ENCODE results near the gene MPND.

Gene MPND

DNA sequence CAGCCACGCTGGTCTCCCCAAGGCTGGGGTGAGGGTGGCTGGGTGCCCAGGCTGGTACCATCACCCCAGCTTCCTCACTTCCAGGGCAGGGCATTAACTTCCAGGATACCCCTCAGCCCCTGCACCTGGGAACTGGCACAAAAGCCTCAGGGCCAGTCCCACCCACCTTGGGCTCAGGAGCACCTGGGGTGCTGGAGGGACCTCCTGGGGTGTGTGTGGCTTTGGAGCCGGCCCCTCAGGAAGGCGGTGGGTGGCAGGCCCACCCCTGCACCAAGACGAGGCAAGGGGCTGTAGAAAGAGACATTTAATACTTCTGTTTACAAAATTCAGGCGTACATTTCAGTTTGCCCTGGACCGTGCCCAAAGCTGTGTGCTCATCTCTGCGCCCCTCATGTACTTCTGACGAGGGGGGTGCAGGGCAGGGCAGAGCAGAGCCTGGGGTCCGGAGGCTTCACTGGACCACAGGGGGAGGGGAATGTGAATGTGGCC is 16.8 kb downstream of the MPND start:
- TF ChIP-seq, protein P1, sequence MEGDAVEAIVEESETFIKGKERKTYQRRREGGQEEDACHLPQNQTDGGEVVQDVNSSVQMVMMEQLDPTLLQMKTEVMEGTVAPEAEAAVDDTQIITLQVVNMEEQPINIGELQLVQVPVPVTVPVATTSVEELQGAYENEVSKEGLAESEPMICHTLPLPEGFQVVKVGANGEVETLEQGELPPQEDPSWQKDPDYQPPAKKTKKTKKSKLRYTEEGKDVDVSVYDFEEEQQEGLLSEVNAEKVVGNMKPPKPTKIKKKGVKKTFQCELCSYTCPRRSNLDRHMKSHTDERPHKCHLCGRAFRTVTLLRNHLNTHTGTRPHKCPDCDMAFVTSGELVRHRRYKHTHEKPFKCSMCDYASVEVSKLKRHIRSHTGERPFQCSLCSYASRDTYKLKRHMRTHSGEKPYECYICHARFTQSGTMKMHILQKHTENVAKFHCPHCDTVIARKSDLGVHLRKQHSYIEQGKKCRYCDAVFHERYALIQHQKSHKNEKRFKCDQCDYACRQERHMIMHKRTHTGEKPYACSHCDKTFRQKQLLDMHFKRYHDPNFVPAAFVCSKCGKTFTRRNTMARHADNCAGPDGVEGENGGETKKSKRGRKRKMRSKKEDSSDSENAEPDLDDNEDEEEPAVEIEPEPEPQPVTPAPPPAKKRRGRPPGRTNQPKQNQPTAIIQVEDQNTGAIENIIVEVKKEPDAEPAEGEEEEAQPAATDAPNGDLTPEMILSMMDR (IDR thresholded peaks at IDR 0.05; ENCODE audit: low read depth, low read length) = no peak
- H3K4me3 ChIP-seq (ENCODE audit: low read depth, low read length) = no peak overlapping the region

DNA sequence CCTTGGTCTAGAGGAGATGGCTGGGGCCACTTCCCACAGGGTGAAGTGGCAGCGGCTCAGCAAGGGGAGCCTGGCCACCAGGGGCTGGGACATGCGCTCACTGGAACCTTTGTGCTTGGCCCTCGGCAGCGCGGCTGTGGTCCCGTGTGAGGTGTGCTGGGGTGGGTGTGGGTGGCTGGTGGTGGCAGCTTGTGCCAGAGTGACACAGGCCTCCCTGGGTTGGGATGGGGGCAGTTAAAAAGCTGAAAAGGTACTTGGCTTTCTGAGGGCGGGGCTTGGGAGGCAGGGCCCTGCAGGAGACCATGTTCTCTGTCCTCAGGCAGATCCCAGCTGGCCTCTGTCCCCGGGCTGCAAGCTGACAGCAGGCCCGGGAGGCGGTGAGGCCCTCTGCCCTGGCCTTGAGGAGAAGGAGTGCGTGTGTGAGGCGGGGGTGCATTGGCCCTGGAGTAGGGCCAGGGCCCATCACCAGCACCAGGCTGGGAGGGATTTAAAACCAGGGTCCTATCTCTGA is 17.3 kb downstream of the MPND start:
- TF ChIP-seq, protein P1 (IDR thresholded peaks at IDR 0.05; ENCODE audit: low read depth, low read length) = no peak
- H3K4me3 ChIP-seq (ENCODE audit: low read depth, low read length) = no peak overlapping the region

DNA sequence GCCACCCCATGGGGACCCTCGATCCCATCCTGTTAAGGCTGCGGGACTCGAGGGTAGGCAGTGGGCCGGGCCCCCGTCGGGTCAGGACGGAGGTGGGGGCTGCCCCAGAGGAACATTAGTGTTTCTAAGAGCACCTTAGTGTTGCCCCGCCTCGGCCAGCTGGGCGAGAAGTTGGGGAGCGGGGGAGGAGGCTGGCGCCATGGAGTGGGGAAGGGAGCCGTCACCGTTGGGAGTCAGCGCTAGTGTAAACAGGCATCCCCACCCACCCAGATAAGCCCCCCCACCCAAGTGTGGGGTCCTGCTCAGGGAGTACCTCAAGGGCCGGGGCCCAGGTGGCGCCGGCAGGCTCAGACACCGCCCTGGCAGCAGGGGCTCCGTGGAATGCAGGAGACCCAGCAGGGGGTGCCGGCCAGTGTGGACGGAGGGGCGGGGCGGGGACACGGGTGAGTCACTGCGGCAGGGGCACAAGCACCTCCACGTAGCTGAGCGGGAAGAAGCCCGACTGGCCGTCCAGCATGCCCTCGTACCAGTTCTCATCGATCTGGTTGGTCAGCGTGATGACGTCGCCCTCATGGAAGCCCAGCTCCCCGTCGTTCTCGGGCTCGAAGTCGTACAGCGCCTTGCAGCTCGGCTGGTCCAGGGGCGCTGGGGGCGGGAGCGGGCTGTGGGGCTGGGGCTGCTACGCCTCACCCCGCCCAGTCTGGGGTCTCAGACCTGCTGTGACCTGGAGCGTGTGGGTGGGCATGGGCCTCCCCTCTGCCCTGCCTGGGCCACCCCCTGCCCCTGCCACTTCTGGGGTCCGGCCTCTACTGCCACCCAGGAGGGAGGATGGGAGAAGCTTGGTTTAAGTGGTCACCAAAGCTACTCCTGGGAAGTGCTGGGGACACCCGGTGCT is 18.0 kb downstream of the MPND start:
- H3K4me3 ChIP-seq (ENCODE audit: low read depth, low read length) = no peak overlapping the region
- TF ChIP-seq, protein P1 (IDR thresholded peaks at IDR 0.05; ENCODE audit: low read depth, low read length) = no peak

DNA sequence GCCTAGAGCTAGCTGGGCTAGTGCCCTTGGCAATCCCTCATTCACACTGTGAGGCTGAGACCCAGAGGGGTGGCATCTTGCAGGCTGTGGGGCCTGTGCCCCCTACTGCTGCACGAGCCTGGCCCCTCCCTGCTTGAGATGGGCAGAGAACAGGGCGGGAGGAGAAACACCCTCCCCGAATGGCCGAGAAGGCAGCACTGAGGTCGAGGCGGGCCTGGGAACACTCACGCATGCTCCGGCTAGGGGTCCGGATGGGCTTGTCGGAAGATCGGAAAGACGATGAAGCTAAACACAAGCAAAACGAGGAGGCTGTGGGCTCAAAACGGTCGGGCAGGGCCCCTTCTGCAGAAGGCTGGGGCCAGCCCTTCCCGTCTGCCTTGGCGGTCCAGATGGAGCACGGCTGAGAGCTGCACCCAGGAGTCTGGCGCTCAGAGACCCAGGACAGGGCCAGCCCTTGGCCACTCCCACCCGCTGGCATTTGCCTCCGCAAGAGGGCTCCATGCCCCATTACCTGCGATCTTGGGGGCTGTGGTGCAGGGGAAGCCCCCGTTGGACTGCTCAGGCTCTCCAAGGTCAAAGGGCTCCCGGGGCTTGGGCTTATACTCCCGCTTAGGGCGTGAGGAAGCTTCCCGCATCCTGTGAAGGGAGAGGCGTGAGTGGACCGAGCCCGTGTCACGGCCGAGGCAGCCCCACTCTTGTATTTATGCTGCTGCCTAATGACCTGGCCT is 18.9 kb downstream of the MPND start:
- H3K4me3 ChIP-seq (ENCODE audit: low read depth, low read length) = no peak overlapping the region
- TF ChIP-seq, protein P1 (IDR thresholded peaks at IDR 0.05; ENCODE audit: low read depth, low read length) = no peak

DNA sequence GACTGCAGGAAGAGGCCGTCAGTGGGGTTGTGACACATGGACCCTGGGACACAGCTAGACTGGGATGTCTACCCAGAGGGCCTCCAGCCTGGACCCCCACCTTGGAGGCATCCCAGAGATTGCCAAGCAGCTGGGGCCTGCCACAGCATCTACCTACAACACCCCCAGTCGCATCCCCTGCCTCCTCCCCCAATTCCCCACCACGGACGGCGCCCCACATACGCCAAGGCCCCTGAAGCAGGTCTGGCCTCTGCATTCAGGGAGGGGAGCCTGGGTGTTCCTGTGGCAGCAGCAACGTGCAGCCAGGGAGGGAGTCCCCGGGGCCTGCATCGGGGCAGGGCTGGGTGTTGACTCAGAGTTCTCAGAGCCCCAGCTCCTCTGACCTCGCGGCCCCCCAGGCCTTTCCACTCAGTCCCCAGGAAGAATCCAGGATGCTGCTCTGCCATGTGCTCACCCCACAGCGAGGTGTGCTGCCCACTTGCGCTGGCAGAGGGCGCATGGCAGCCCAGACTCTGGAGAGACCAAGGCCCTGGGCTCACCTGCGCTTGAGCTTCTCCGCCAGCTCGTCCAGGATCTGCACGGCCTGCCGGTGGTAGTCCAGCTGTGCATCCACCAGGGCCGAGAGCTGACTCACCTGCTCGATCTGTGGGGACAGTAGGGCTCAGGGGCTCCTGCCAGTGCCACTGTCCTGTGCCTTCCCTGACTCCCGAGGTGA is 19.6 kb downstream of the MPND start:
- TF ChIP-seq, protein P1 (IDR thresholded peaks at IDR 0.05; ENCODE audit: low read depth, low read length) = no peak
- no peak overlapping the region for H3K4me3 ChIP-seq (ENCODE audit: low read depth, low read length)

DNA sequence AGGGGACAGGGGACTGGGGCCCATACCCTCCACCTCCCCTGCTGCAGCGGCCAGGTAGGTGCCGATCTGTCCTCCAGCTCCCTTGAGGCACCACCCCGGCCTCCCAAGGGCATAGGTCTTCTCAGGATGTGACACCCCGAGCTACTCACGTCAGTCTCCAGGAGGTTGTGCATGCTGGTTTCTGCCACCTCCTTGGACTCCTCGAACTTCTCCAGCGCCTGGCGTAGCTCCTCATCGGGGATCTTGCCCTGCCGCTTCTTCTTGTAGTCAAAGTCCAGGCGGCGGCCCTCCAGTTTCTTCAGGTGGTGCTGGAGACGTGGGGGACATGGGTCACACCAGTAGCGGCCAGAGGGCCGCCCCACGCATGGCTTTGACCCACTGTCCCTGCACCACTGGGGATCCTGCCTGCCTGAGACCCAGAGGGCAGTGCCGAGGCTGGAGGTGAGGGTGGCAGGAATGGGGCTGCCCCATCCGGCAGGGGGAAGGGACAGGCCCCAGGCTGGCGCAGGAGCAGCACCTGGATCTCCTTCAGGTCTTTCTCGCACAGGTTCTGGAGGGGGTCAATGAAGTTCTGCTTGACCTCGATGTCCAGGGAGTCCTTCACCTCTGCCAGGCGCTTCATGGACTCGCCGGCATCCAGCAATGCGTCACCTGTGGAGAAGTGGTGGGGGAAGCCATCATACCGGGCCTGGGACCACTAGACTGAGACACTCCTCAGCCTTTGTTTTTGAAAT is 20.4 kb downstream of the MPND start:
- H3K4me3 ChIP-seq (ENCODE audit: low read depth, low read length) = no peak overlapping the region
- TF ChIP-seq, protein P1 (IDR thresholded peaks at IDR 0.05; ENCODE audit: low read depth, low read length) = no peak
